Hematopoietic multipotent progenitor cell treated with erythropoietin and hydrocortisone succinate and interleukin-3 and kit ligand, for 8 days (in vitro differentiated cells): ENCODE results near the gene MTCH2.

Experiments
- DNase-seq: peaks from one replicate; pipeline ENCODE4 v3.0.0-alpha.2; 2015

The MTCH2 gene

GRCh38 chr11:47631473-47631872 is 10.9 kb downstream of the MTCH2 start:
- no peak for DNase-seq

- DNase-seq = no peak
Observed at GRCh38 chr11:47628026-47628425, 14.3 kb downstream of the MTCH2 start.

GRCh38 chr11:47626234-47626633 is 16.1 kb downstream of the MTCH2 start:
- DNase-seq = no peak

GRCh38 chr11:47620836-47621378 is 21.5 kb downstream of the MTCH2 start:
- DNase-seq = no peak

- no peak for DNase-seq
Observed at GRCh38 chr11:47617417-47617809, 24.9 kb downstream of the MTCH2 start.

GRCh38 chr11:47616726-47617416 is 25.5 kb downstream of the MTCH2 start:
- peak; percentile 69 for DNase-seq

GRCh38 chr11:47615249-47615648 is 27.1 kb downstream of the MTCH2 start:
- no peak for DNase-seq

- no peak for DNase-seq
Observed at GRCh38 chr11:47611348-47611794, 31.0 kb downstream of the MTCH2 start.

GRCh38 chr11:47609675-47610074 is 32.7 kb downstream of the MTCH2 start:
- peak; percentile 90 for DNase-seq

- DNase-seq = no peak
Observed at GRCh38 chr11:47607380-47607779, 35.0 kb downstream of the MTCH2 start.

GRCh38 chr11:47606731-47607130 is 35.6 kb downstream of the MTCH2 start:
- no peak for DNase-seq

- DNase-seq = no peak
Observed at GRCh38 chr11:47605921-47606320, 36.4 kb downstream of the MTCH2 start.

- DNase-seq = no peak
Observed at GRCh38 chr11:47603295-47603694, 39.1 kb downstream of the MTCH2 start.

GRCh38 chr11:47599902-47600301 is 42.5 kb downstream of the MTCH2 start:
- DNase-seq = no peak

- no peak for DNase-seq
Observed at GRCh38 chr11:47595967-47596366, 46.4 kb downstream of the MTCH2 start.

- no peak for DNase-seq
Observed at GRCh38 chr11:47595029-47595428, 47.3 kb downstream of the MTCH2 start.

- DNase-seq = no peak
Observed at GRCh38 chr11:47593934-47594855, 48.2 kb downstream of the MTCH2 start, which contains the start of gene C1QTNF4. TSS of gene C1QTNF4 (minus strand) at chr11:47594411. CDS start at chr11:47590810, 3,601 bp downstream.

- no peak for DNase-seq
Observed at GRCh38 chr11:47593492-47593933, 48.8 kb downstream of the MTCH2 start.

GRCh38 chr11:47592970-47593369 is 49.4 kb downstream of the MTCH2 start:
- no peak for DNase-seq

- no peak for DNase-seq
Observed at GRCh38 chr11:47592251-47592650, 50.1 kb downstream of the MTCH2 start.

- no peak for DNase-seq
Observed at GRCh38 chr11:47591764-47592163, 50.6 kb downstream of the MTCH2 start.

- no peak for DNase-seq
Observed at GRCh38 chr11:47589977-47590861, 52.1 kb downstream of the MTCH2 start.

- no peak for DNase-seq
Observed at GRCh38 chr11:47589584-47589976, 52.8 kb downstream of the MTCH2 start.
